ENCODE results near the gene CDKN2A. TPM values are rescaled to one million over a fixed set of nuclear protein-coding genes. Genes with fewer than 3 reads are reported as not detected.

CDKN2A gene
- total RNA-seq, 4 donors from 2014 or later = 2.2 to 8.6 TPM; not detected in 2

- DNase-seq = no peak
- Histone ChIP-seq H3K4me3 (no peak overlapping the region), H3K9me3 (peaks cover 0 to 4% of the 10 kb centered on the region in 2 donors), H3K36me3 (no peaks in the 10 kb centered on the region), H3K27me3 (peaks cover 100% of the 10 kb centered on the region), H3K27ac (no peak overlapping the region), H3K4me1 (peaks cover 7 to 27% (median 10%) of the 10 kb centered on the region in 4 donors)
- 44 to 54% methylated on average over 10 of the region's 10 CpGs for WGBS, 2 donors (ENCODE audit: low coverage in 1 of 2)
- in situ Hi-C loops (cut with MboI; ENCODE audit: low pct_ligation_motif_present in 1 of 4, low pct_unique_long_range_greater_than_20kb in 1 of 4, low sequenced_read_pairs in 3 of 4) (no loop called here), intact Hi-C loops (cut with DNase I; ENCODE audit: low total_unique reads) (no loop called here)
- TF ChIP-seq EP300 (IDR thresholded peaks at IDR 0.05; ENCODE audit: low read depth) (no peak), POLR2AphosphoS5 (IDR thresholded peaks at IDR 0.05) (no peak), CTCF (IDR thresholded peaks at IDR 0.05) (no peak), POLR2A (IDR thresholded peaks at IDR 0.05) (no peak)
Observed at GRCh38 chr9:21967702-21968101, 26.5 kb downstream of the CDKN2A start.

- in situ Hi-C loops (cut with MboI; ENCODE audit: low pct_ligation_motif_present in 1 of 4, low pct_unique_long_range_greater_than_20kb in 1 of 4, low sequenced_read_pairs in 3 of 4) (no loop called here), intact Hi-C loops (cut with DNase I; ENCODE audit: low total_unique reads) (no loop called here)
- Histone ChIP-seq H3K27me3 (peaks cover 100% of the 10 kb centered on the region), H3K4me3 (no peak overlapping the region), H3K36me3 (no peaks in the 10 kb centered on the region), H3K4me1 (peaks cover 7 to 27% (median 10%) of the 10 kb centered on the region in 4 donors), H3K9me3 (peaks cover 0 to 4% of the 10 kb centered on the region in 2 donors), H3K27ac (no peak overlapping the region)
- WGBS, 2 donors (ENCODE audit: low coverage in 1 of 2) = 24 to 33% methylated on average over 2 to 19 of the region's 19 CpGs
- DNase-seq = no peak
- TF ChIP-seq EP300 (IDR thresholded peaks at IDR 0.05; ENCODE audit: low read depth) = no peak
Observed at GRCh38 chr9:21967169-21967568, 27.0 kb downstream of the CDKN2A start.

GRCh38 chr9:21966140-21966851 lies 27.9 kb downstream of the CDKN2A start:
- H3K4me3 ChIP-seq = no peak overlapping the region
- peaks cover 7 to 27% (median 10%) of the 10 kb centered on the region in 4 donors for H3K4me1 ChIP-seq
- H3K36me3 ChIP-seq = no peaks in the 10 kb centered on the region
- in situ Hi-C loops (cut with MboI; ENCODE audit: low pct_ligation_motif_present in 1 of 4, low pct_unique_long_range_greater_than_20kb in 1 of 4, low sequenced_read_pairs in 3 of 4) (no loop called here), intact Hi-C loops (cut with DNase I; ENCODE audit: low total_unique reads) (no loop called here)
- peaks cover 100% of the 10 kb centered on the region for H3K27me3 ChIP-seq
- peaks cover 0 to 4% of the 10 kb centered on the region in 2 donors for H3K9me3 ChIP-seq
- WGBS, 2 donors (ENCODE audit: low coverage in 1 of 2) = 20 to 26% methylated on average over 6 to 15 of the region's 15 CpGs
- DNase-seq = no peak
- TF ChIP-seq POLR2A (IDR thresholded peaks at IDR 0.05) (no peak), EP300 (IDR thresholded peaks at IDR 0.05; ENCODE audit: low read depth) (no peak)
- no peak overlapping the region for H3K27ac ChIP-seq

GRCh38 chr9:21965401-21965951 lies 28.7 kb downstream of the CDKN2A start:
- Histone ChIP-seq H3K27me3 (peaks cover 100% of the 10 kb centered on the region), H3K4me1 (peaks cover 7 to 20% (median 10%) of the 10 kb centered on the region in 4 donors), H3K4me3 (peak overlapping the region in 3 of 4 donors; percentile 15 to 43 (median 24)), H3K9me3 (peaks cover 0 to 4% of the 10 kb centered on the region in 2 donors), H3K36me3 (no peaks in the 10 kb centered on the region), H3K27ac (no peak overlapping the region)
- intact Hi-C loops (cut with DNase I; ENCODE audit: low total_unique reads) = no loop called here
- peak; percentile 70 for DNase-seq
- TF ChIP-seq POLR2A (IDR thresholded peaks at IDR 0.05) (no peak), CTCF (IDR thresholded peaks at IDR 0.05) (peak in 4 of 5 experiments; percentile 29 to 44 (median 36))
- WGBS, 2 donors (ENCODE audit: low coverage in 1 of 2) = 5 to 10% methylated on average over 2 to 30 of the region's 30 CpGs
- in situ Hi-C loops (cut with MboI; ENCODE audit: low pct_ligation_motif_present in 1 of 4, low pct_unique_long_range_greater_than_20kb in 1 of 4, low sequenced_read_pairs in 3 of 4) = no loop called here

- intact Hi-C loops (cut with DNase I; ENCODE audit: low total_unique reads) = no loop called here
- Histone ChIP-seq H3K9me3 (peaks cover 0 to 4% of the 10 kb centered on the region in 2 donors), H3K27ac (no peak overlapping the region), H3K4me3 (peak overlapping the region in 3 of 4 donors; percentile 15 to 43 (median 24)), H3K36me3 (no peaks in the 10 kb centered on the region), H3K27me3 (peaks cover 98% of the 10 kb centered on the region), H3K4me1 (peaks cover 7 to 20% (median 10%) of the 10 kb centered on the region in 4 donors)
- TF ChIP-seq POLR2A (IDR thresholded peaks at IDR 0.05) (no peak), POLR2AphosphoS5 (IDR thresholded peaks at IDR 0.05) (no peak)
- in situ Hi-C loops (cut with MboI; ENCODE audit: low pct_ligation_motif_present in 1 of 4, low pct_unique_long_range_greater_than_20kb in 1 of 4, low sequenced_read_pairs in 3 of 4) = no loop called here
- 2 to 8% methylated on average over 8 to 29 of the region's 29 CpGs for WGBS, 2 donors (ENCODE audit: low coverage in 1 of 2)
- DNase-seq = peak; percentile 48
Observed at GRCh38 chr9:21964925-21965385, 29.2 kb downstream of the CDKN2A start.

Data from transverse colon (tissue), 4 donors.